ENCODE measurements around the gene PIWIL4.

- no peak for TF ChIP-seq EZH2phosphoT487 (IDR thresholded peaks at IDR 0.05; ENCODE audit: low read length)
- no peak for TF ChIP-seq CTCF (IDR thresholded peaks at IDR 0.05; ENCODE audit: low read length)
These were observed 91.2 kb downstream of the PIWIL4 start for GRCh38 chr11:94658386-94658785.

All from MM.1S (cell line).